GM21576 (cell line): ENCODE measurements around the gene WDR93.

Experiments used
- ATAC-seq: cut with Tn5 transposase; IDR thresholded peaks from one replicate; pipeline ENCODE4 v1.9.1; 2021; ENCODE audit warnings: mild to moderate bottlenecking, moderate library complexity; ENCODE audit not compliant: unreplicated experiment

The WDR93 gene

GRCh38 chr15:89690276-89691218 is at the start of gene WDR93, which contains the start of gene PEX11A:
Gene WDR93, plus strand, starts transcription at chr15:89690811. Its CDS starts 10,936 bp downstream, at chr15:89701747.
Gene PEX11A, minus strand, starts transcription at chr15:89690754. Its CDS starts 122 bp downstream, at chr15:89690632.
- peak; percentile 89 for ATAC-seq

GRCh38 chr15:89641053-89641452 is 49.6 kb upstream of the WDR93 start:
- ATAC-seq: no peak

- no peak for ATAC-seq
Observed at GRCh38 chr15:89642106-89642505, 48.5 kb upstream of the WDR93 start.

- no peak for ATAC-seq
Observed at GRCh38 chr15:89645680-89646079, 44.9 kb upstream of the WDR93 start.

- ATAC-seq: no peak
Observed at GRCh38 chr15:89646416-89647141, 44.0 kb upstream of the WDR93 start.

- ATAC-seq: no peak
Observed at GRCh38 chr15:89647191-89647851, 43.3 kb upstream of the WDR93 start.

- no peak for ATAC-seq
Observed at GRCh38 chr15:89648106-89649012, 42.3 kb upstream of the WDR93 start.

- ATAC-seq: no peak
Observed at GRCh38 chr15:89649013-89649625, 41.5 kb upstream of the WDR93 start.

GRCh38 chr15:89649716-89650115 is 40.9 kb upstream of the WDR93 start:
- no peak for ATAC-seq

GRCh38 chr15:89652131-89652530 is 38.5 kb upstream of the WDR93 start:
- no peak for ATAC-seq

- no peak for ATAC-seq
Observed at GRCh38 chr15:89652666-89653065, 37.9 kb upstream of the WDR93 start.

GRCh38 chr15:89653578-89653977 is 37.0 kb upstream of the WDR93 start:
- no peak for ATAC-seq

GRCh38 chr15:89654301-89654761 is 36.3 kb upstream of the WDR93 start:
- ATAC-seq: no peak

- ATAC-seq: no peak
Observed at GRCh38 chr15:89654847-89655805, 35.5 kb upstream of the WDR93 start, which contains the start of gene KIF7. Gene KIF7, minus strand, starts transcription at chr15:89655467. Its CDS starts 2,537 bp downstream, at chr15:89652930.

- no peak for ATAC-seq
Observed at GRCh38 chr15:89656116-89656815, 34.3 kb upstream of the WDR93 start.

- no peak for ATAC-seq
Observed at GRCh38 chr15:89657686-89658200, 32.9 kb upstream of the WDR93 start.

GRCh38 chr15:89659295-89659694 is 31.3 kb upstream of the WDR93 start:
- no peak for ATAC-seq

- ATAC-seq: no peak
Observed at GRCh38 chr15:89660556-89660955, 30.1 kb upstream of the WDR93 start.
